NCI-H1092 treated with DMSO at 0.1 percent for 48 hours (cell line): ENCODE results near the gene FAAH.
"Not testable (repeated sequence)": the region's sequence is repeated elsewhere in the genome, so short reads cannot be mapped to it uniquely, and the experiment has no call there.

Experiments used
- DNase-seq: peaks from one replicate; lab custom pipeline; 2025; lab: John Stamatoyannopoulos, UW

Gene FAAH

DNA sequence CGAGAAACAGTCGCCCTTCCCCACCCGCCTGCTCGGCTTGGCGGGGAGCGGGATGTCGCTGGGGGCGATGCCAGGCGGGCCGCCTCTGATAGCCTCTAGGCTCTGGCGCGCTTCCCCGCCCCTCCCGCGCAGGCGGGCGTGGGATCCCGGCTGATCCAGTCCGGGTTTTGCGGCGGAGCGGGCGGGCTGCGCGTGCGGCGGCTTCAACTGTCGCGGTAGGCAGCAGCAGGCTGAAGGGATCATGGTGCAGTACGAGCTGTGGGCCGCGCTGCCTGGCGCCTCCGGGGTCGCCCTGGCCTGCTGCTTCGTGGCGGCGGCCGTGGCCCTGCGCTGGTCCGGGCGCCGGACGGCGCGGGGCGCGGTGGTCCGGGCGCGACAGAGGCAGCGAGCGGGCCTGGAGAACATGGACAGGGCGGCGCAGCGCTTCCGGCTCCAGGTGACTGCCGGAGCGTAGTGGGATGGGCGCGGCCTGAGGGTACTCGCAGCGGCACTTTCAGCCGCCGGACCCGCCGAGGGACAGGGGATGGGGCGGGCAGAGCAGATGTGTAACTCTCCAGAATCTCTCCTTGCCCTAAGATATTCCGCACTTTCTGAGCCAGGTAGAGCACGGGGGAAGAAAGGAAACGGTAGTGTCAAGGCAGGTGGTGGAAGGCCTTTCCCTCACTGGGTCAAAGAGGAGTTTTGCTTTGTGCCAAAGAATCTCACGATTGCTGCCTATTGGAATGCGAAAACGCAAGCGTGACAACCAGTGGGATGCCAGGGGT is at the start of gene FAAH:
Gene FAAH (plus strand): TSS at position 210 of the 764 bp plus-strand sequence. CDS start 32 bp downstream, at position 242.
- peak; percentile 13 for DNase-seq

DNA sequence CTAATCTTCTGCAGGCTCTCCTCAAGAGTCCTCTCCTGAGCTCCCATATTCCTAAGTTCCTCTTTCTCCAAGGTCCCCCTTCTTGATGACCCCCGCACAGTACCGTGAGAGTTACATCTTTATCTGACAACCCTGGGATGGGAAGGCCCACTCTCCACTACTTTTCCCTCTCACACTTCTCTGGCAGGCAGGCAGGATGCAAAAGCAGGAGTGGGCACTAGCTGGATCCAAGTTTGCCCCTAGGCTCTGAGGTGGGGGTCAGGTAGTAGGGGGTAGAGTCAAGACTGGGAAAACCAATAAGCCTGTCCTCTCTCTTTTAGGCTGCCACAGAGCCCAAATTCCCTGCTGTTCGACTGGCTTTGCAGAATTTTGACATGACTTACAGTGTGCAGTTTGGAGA is 49.6 kb upstream of the FAAH start:
- no peak for DNase-seq

DNA sequence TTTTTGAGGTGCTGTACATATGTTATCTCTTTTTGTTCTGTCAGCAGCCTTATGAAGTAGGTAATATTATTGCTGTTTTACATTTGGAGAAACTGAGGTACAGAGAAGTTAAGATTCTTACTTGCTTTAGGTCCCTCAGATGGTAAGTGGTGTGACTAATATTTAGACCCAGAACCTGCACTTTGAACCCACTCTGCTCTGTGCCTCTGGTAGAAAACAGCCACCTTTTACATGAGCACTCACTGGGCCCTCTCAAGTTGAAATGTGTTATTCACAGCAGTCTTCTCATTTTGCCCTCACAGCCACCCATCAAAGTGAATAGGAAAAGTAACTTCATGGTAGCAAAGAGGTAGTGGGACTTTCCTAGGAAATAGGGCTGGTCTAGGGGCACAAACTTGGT is 48.8 kb upstream of the FAAH start:
- no peak for DNase-seq

DNA sequence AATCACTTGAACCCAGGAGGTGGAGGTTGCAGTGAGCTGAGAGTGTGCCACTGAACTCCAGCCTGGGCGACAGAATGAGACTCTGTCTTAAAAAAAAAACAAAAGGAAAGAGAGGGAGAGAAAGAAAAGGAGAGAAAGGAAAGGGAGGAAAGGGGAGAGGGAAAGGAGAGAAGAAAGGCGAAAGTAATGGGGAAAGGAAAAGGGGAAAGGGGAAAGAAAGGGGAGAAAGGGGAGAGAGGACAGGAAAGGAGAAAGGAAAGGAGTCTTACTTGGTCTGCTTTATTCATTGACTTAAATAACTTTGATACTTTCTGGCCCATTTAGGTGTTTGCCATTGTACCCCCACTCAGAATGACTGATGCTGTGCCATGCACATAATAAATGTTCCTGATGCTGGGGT is 41.8 kb upstream of the FAAH start:
- no peak for DNase-seq

DNA sequence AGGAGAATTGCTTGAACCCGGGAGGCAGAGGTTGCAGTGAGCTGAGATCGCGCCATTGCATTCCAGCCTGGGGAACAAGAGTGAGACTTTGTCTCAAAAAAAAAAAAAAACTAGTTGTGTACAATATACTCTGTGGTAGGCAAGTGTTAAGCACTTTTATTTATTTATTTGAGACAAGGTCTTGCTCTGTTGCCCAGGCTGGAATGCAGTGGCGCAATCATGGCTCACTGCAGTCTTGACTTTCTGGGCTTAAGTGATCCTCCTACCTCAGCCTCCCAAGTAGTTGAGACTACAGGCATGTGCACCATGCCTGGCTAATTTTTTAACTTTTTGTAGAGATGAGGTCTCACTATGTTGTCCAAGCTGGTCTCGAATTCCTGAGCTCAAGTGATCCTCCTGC is 38.2 kb upstream of the FAAH start:
- not testable (repeated sequence) for DNase-seq

DNA sequence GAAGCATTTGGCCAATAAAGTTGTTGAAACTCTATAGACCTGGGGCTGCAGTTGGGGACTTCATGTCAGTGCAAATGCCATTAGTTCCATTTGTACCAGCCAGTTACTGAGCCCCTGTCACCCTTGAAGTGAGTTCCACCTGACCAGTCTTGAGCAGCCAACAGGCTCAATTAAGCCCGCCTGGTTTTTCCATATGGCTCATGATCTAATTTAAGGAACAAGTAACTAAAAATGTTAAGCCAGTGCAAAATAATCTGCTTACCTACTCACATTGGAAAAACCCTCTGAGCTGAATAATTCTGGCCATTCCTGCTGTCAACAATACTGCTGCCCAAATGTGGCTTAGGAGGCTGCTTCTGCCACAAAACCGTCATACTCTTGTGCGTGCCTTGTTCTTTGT is 32.0 kb upstream of the FAAH start:
- no peak for DNase-seq

DNA sequence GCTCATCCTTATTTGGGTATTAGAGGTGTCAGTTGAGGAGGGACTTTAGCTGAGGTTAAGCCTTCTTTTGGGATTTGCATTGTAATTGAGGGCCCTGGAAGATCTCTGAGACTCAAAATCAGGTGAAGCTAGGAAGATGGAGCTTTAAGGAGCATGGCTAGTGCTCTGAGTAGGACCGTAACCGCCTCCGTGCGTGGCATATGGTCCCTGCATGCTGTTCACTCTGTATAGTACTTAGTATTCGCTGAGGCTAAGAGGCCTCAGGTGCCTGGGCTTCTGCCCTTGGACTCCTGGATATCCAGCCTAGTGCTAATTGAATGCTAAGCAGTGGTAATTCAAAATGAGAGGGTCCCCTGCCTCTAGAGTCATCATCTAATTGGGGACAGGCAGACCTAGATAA is 31.0 kb upstream of the FAAH start:
- DNase-seq = no peak

DNA sequence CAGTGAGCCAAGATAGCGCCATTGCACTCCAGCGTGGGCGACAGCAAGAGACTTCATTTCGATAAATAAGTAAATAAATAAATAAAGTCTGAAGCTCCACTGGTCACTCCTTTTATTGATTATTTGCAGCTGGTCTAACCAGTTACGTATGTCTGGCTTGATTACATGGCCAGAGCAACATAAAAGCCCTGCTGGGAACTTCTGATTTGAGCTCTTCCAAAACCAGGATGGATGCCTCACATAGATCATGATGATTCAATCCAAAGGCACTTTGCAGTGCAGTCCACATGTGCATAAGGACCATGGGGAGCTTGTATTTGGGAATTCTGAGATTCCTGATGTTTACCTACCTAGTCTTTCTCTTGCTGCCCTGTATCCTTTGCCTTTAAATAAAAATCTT is 29.5 kb upstream of the FAAH start:
- DNase-seq = no peak

DNA sequence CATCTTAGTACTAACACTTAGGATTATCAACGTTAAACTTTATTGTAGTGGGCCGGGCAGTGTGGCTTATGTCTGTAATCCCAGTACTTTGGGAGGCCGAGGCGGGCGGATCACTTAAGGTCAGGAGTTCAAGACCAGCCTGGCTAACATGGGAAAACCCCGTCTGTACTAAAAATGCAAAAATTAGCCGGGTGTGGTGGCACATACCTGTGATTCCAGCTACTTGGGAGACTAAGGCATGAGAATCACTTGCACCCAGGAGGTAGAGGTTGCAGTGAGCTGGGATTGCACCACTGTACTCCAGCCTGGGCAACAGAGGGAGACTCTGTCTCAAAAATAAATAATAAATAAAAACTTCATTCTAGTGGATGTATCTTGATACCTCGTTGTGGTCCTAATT is 28.3 kb upstream of the FAAH start:
- DNase-seq = not testable (repeated sequence)

DNA sequence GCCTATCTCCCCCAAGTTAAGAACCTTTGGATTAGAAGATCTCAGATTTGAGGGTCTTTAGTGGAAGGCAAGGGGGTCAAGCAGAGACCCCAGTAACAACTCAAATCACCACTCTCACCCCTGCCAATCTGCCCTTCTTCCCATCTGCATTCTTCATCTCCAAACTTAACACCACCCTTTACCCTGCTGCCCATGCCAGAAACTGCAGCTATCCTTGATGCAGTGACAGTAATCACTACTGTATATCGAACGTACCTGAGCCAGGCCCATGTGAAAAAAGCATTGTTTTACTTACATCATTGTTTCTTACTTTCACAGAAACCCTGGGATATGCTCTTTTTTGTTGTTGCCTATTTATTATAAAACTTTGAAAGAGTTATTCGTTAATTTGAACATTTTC is 27.0 kb upstream of the FAAH start:
- DNase-seq = no peak

DNA sequence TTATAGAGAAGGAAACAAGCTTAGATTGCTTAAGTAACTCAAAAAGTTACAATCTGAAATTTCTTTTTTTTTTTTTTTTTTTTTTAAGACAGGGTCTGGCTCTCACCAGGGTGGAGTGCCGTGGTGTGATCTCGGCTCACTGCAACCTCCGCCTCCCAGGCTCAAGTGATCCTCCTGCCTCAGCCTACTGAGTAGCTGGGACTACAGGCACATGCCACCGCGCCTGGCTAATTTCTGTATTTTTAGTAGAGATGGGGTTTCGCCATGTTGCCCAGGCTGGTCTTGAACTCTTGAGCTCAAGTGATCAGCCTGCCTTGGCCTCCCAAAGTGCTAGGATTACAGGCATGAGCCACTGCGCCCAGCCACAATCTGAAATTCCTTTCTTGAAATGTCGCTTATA is 26.4 kb upstream of the FAAH start:
- DNase-seq = not testable (repeated sequence)

DNA sequence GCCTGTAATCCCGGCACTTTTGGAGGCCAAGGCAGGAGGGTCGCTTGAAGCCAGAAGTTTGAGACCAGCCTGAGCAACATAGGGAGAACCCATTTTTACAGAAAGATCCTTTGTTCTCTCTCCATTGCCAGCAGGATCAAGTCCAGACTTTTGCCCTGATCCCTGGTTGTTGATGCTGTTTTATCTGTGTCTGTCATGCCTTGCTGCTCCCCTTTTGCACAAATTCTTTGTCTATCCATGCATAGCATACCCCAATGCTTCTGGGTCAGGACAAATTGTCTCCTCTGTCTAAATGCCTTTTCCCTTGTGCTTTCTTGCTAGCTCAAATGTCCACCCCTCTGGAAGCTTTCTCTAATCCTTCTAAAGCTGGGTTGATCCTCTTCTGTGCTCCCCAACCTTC is 25.3 kb upstream of the FAAH start:
- no peak for DNase-seq

DNA sequence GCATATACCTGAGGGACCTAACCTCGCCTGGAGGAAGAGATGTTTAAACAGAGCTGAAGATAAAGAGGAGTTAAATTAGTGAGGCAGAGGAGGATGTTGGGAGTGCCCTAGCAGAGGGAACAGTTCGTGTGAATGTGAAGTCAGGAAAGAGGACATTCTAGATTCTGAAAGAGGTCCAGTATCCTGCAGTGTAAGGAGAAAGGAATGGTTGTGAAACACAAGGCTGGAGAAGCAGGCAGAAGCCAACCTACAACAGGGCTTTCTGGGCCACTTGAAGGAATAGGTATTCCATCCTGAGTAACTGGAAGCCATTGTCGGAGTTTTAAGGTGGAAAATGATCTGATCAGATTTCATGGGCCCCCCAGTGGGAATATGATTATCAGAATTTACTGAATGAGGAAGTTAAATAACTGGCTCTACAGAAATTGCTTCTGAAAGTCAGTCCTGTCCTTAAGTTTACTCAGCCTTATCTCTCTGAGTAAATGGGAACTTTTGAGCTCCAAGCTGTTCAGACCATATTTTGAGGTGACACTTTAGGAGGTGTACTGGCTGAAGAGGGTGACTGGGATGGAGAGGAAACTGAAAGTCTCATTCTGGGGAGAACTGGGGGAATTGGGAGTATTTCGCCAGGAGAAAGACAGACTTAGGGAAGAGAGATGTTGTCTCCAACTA is 24.4 kb upstream of the FAAH start:
- no peak for DNase-seq

DNA sequence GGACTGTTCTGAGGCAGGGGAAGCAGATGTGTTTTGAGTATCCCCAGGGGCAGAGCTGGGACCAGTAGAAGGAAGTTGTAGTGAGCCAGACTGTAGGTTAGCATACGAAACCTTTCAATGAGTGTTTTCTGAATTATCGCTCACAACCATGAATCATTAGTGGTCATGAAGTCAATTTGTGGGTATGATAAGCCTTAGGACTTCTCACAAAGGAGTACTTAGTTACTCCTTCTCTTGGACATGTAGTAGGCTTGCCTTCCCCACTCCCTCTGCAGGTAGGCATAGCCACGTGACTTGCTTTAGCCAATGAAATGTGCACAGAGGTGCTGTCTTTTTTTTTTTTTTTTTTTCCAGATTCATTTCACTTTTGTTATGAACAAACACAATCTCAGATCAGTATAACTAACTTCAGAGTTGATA is 23.9 kb upstream of the FAAH start:
- no peak for DNase-seq

DNA sequence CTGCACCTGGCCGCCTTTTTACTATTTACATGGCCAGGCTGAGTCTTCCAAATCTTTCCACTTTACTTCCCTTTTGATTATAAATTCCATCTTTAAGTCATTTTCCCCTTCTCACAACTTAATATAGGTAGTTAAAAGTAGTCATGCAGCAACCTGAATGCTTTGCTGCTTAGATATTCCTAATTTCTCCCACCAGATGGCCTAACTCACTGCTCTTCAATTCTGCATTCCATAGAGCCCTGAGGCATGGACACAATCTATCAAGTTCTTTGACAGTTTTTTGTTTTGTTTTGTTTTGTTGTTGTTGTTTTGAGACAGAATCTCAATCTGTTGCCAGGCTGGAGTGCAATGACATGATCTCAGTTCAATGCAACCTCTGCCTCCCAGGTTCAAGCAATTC is 21.7 kb upstream of the FAAH start:
- no peak for DNase-seq

DNA sequence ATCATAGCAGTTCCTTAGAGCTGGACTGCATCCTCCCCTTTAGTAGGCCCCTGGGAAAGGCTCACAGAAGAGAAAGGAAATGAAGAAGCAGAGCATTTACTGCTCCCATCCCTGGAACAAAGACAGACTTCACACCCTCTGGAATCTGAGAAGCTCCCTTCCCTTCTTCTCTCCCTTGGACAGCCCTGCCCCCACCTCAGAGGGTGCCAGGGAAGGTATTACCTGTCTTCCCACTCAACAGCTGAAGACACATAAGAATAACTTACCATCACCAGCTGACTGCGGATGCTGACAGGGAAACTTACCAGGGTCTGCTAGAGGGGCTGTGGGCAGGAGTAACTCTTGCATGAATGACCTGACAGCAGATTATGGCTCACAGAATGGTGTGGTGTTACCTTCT is 14.1 kb upstream of the FAAH start:
- no peak for DNase-seq

DNA sequence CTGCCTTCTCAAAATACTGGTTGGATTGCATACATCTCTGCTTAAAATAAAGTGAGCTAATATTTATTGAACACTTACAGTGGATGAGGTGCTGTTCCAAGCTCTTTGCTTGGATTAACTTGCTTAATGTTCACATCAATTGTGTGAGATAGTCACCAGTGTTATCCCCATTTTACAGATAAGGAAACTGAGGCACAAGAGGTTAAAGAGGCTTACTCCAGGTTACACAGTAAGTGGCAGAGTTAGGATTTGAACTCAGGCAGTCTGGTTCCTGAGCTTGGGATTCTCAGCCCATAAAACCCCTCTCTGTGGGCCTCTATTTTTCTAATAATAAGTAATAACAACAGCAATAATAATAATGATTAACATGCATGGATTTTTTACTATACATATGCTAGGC is 13.6 kb upstream of the FAAH start:
- no peak for DNase-seq

DNA sequence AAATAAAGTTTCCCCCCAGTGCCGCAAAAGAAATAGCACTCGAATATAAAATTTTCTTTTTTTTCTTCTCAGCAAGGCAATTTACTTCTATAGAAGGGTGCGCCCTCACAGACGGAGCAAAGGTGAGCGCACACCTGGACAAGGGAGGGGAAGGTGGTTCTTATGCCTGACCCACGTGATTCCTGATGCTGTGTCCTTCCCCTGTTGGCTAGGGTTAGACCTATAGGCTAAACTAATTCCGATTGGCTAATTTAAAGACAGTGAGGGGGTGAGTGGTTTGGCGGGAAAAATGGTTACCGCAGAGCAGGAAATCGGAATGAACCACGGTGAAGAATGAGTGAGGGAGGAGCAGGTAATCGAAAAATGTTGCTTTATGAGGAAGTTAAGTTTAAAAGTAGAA is 607 bp upstream of the FAAH start:
- DNase-seq = no peak

DNA sequence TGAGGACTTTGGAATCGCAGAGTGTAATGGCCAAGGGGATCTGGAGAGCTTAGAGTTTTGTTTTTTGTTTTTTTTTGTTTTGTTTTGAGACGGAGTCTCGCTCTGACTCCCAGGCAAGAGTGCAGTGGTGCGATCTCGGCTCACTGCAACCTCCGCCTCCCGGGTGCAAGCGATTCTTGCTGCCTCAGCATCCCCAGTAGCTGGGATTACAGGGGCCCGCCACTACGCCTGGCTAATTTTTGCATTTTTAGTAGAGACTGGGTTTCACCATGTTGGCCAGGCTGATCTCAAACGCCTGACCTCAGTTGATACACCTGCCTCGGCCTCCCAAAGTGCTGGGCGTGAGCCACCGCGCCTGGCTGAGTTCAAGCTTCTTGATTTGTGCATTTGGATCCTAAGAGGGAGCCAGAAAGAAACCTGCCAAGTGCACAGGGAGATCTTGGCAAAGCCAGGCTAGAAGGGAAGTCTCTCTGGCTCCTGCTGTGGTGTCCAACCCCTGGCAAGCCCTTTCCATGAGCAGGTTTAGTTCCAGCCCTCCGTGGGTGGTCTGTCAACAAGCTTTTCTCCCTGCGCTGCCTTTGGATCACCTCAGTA is 852 bp downstream of the FAAH start:
- DNase-seq = no peak

DNA sequence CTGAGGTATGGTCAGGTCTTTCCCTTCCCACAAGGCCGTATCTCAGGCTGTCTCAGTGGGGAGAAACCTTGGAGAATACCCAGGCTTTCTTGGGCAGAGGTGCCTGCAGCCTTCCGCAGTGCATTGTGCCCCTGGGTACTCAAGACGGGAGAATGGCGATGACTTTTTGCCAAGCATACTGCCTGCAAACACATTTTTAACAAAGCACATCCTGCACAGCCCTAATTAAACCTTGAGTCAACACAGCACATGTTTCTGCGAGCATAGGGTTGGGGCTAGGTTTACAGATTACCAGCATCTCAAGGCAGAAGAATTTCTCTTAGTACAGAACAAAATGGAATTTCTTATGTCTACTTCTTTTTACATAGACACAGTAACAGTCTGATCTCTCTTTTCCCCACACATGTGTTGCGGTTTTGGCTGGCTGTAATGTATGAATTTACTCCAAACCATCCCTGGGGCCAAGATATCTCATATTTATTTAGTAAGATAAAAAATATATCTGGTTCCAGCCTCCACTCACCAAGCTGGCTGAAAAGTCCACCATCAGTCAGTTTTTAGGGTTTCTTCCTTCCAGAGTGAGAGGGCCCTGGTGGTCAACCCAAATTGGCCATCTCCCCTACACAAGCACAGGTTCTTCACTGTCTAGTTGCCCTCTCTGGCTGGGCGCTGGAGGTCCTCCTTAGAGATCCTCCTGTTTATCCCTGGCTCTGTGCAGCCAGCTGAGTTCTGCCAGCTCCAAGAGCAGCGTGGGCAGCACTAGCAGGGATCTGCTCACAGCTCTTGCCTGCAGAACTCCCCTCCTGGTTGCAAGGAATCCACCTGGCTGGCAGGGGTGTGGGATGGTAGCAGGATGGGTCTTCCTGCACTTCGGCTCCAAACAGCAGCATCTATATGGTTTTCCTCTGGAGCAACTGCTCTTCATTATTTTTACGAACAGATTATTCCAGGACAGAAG is 2.6 kb downstream of the FAAH start:
- DNase-seq = peak; percentile 21

DNA sequence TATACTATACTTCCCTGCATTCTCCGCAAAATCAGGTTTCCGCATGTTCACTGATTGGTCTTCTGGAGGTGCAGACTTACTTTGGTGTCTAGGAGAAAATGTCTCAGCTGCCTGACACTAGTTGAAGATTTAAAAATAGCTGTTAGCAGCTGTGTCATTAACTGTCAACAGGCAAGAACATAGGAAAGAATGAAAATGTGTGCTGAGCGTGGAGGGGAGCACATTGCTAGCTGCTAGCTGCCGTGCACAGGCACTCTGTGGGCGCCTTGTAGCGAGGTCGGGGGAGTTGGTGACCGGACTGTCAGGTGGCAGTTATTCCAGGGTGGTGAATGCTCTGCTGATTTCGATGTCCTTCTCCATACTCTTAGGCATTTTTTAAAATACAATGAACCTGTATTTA is 5.2 kb downstream of the FAAH start:
- DNase-seq = no peak

DNA sequence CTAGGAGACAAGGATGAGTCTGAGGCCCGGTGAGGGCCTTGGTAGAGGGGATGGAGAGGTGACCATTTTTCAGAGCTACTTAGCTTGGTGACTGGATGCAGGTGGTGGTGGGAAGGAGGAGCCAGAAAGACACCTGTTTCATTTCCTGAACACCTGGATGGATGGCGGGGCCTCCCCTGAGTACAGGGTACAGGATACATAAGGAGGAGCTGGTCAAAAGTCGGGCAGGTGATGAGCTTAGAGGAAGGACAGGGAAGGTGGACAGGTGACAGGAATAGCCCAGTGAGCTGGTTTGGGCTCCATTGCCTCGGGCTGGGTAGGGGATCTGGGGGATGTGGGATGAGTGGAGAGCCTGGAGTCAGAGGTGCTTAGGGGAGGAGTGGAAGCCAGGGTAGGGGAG is 6.3 kb downstream of the FAAH start:
- no peak for DNase-seq
